PFSK-1 (cell line): Measurements from ENCODE around the gene SHH.

Experiments used
- FOXP2 ChIP-seq: optimal IDR thresholded peaks from 2 replicates; pipeline ENCODE3; 2011; ENCODE audit warnings: borderline replicate concordance, control low read depth, inconsistent platforms; ENCODE audit not compliant: insufficient read depth; ENCODE audit errors: extremely low read length, extremely low read depth
- POLR2AphosphoS5 ChIP-seq: IDR thresholded peaks from 2 replicates; pipeline ENCODE4 v1.6.1; 2012; ENCODE audit warnings: low read depth, mild to moderate bottlenecking, control low read depth, low read length, moderate library complexity
- REST ChIP-seq, 2 experiments: IDR thresholded peaks; 2 replicates each; pipeline versions ENCODE4 v1.6.1 to v1.8.0; 2011 to 2012; ENCODE audit warnings: low read depth in 2 of 2, low read length in 2 of 2, control low read depth in 1 of 2, inconsistent platforms in 1 of 2, mild to moderate bottlenecking in 1 of 2, moderate library complexity in 1 of 2; ENCODE audit not compliant: insufficient read depth in 1 of 2
- SIN3A ChIP-seq: IDR thresholded peaks from 2 replicates; pipeline ENCODE4 v1.6.1; 2012; ENCODE audit warnings: mild to moderate bottlenecking, low read length, moderate library complexity, borderline replicate concordance; ENCODE audit not compliant: insufficient read depth
- TAF1 ChIP-seq: IDR thresholded peaks from 2 replicates; pipeline ENCODE4 v1.6.1; 2012; ENCODE audit warnings: low read length, control low read depth, borderline replicate concordance; ENCODE audit not compliant: insufficient read depth

- TF ChIP-seq POLR2AphosphoS5 = no peak
- no peak for TF ChIP-seq REST (IDR thresholded peaks at IDR 0.05; ENCODE audit: insufficient read depth in 1 of 2, low read depth in 2 of 2, low read length in 2 of 2)
- no peak for TF ChIP-seq FOXP2
- no peak for TF ChIP-seq TAF1
- no peak for TF ChIP-seq SIN3A
Observed at GRCh38 chr7:155825336-155825735, 13.1 kb upstream of the SHH start.
